ENCODE results near the gene TIMM29.

The TIMM29 gene

GRCh38 chr19:10891405-10892086, 37.1 kb upstream of the TIMM29 start (continued):
- TF ChIP-seq, protein P1, sequence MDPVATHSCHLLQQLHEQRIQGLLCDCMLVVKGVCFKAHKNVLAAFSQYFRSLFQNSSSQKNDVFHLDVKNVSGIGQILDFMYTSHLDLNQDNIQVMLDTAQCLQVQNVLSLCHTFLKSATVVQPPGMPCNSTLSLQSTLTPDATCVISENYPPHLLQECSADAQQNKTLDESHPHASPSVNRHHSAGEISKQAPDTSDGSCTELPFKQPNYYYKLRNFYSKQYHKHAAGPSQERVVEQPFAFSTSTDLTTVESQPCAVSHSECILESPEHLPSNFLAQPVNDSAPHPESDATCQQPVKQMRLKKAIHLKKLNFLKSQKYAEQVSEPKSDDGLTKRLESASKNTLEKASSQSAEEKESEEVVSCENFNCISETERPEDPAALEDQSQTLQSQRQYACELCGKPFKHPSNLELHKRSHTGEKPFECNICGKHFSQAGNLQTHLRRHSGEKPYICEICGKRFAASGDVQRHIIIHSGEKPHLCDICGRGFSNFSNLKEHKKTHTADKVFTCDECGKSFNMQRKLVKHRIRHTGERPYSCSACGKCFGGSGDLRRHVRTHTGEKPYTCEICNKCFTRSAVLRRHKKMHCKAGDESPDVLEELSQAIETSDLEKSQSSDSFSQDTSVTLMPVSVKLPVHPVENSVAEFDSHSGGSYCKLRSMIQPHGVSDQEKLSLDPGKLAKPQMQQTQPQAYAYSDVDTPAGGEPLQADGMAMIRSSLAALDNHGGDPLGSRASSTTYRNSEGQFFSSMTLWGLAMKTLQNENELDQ (tag by site-specific recombination; IDR thresholded peaks at IDR 0.05; ENCODE audit: low read depth), result no peak
- TF ChIP-seq ZBTB8A (tag by site-specific recombination; IDR thresholded peaks at IDR 0.05) (no peak), ZXDB (tag by site-specific recombination; IDR thresholded peaks at IDR 0.05) (no peak), SP2 (tag by site-specific recombination; IDR thresholded peaks at IDR 0.05) (peak; percentile 31), ZFP69B (tag by site-specific recombination; IDR thresholded peaks at IDR 0.05) (no peak), SP7 (tag by site-specific recombination; IDR thresholded peaks at IDR 0.05) (peak; percentile 70), ZNF600 (tag by site-specific recombination; IDR thresholded peaks at IDR 0.05) (peak; percentile 68), KLF10 (tag by site-specific recombination; IDR thresholded peaks at IDR 0.05) (no peak), ZNF555 (tag by site-specific recombination; conservative IDR thresholded peaks at IDR 0.05) (no peak), ZNF133 (tag by site-specific recombination; IDR thresholded peaks at IDR 0.05) (no peak), ZNF449 (tag by site-specific recombination; IDR thresholded peaks at IDR 0.05) (peak; percentile 92), ZNF146 (tag by site-specific recombination; IDR thresholded peaks at IDR 0.05) (no peak)
- TF ChIP-seq, protein P2, sequence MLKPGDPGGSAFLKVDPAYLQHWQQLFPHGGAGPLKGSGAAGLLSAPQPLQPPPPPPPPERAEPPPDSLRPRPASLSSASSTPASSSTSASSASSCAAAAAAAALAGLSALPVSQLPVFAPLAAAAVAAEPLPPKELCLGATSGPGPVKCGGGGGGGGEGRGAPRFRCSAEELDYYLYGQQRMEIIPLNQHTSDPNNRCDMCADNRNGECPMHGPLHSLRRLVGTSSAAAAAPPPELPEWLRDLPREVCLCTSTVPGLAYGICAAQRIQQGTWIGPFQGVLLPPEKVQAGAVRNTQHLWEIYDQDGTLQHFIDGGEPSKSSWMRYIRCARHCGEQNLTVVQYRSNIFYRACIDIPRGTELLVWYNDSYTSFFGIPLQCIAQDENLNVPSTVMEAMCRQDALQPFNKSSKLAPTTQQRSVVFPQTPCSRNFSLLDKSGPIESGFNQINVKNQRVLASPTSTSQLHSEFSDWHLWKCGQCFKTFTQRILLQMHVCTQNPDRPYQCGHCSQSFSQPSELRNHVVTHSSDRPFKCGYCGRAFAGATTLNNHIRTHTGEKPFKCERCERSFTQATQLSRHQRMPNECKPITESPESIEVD (tag by site-specific recombination; IDR thresholded peaks at IDR 0.05), result no peak
- TF ChIP-seq, protein P3, sequence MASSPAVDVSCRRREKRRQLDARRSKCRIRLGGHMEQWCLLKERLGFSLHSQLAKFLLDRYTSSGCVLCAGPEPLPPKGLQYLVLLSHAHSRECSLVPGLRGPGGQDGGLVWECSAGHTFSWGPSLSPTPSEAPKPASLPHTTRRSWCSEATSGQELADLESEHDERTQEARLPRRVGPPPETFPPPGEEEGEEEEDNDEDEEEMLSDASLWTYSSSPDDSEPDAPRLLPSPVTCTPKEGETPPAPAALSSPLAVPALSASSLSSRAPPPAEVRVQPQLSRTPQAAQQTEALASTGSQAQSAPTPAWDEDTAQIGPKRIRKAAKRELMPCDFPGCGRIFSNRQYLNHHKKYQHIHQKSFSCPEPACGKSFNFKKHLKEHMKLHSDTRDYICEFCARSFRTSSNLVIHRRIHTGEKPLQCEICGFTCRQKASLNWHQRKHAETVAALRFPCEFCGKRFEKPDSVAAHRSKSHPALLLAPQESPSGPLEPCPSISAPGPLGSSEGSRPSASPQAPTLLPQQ (tag by site-specific recombination; IDR thresholded peaks at IDR 0.05), result no peak

DNA sequence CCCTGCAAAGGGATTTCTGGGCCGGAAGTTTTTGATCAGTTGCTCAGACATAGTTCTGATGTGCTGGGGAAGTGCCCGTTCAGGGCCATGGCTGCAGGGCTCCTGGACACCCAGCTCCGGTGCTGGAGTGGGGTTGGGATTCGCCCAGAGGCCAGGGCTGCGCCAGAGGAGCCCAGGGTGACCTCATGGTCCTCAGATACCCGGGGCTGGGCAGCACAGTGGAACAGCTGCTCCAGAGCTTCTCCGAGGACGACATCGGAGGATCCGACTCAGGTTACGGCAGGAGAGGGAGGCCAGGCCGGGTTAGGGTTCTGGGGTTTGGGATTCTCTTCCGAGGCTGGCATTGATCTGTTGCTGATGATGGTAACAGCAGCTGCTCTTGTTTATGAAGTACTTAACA, 36.4 kb upstream of the TIMM29 start:
- no peaks in the 10 kb centered on the region for H3K9me3 ChIP-seq (ENCODE audit: control insufficient read depth, insufficient read depth, low read depth, low read length)
- ChIA-PET POLR2A (no interaction called here), CTCF (interaction anchor here (1.0 to 1.5 kb wide), 2 partner anchors 11 to 45 kb away, joined by 3 read pairs; no protein-coding TSS in a partner anchor)
- no peak overlapping the region for H3K4me3 ChIP-seq (ENCODE audit: low read depth, low read length)
- no peak overlapping the region for H3K27ac ChIP-seq (ENCODE audit: extremely low read depth, low read depth, low read length)
- H3K36me3 ChIP-seq (ENCODE audit: control insufficient read depth in 2 of 2, insufficient read depth in 1 of 2, low read length in 2 of 2), result no peaks in the 10 kb centered on the region; a peak in 1 of 3 replicates
- TF ChIP-seq, protein P4, sequence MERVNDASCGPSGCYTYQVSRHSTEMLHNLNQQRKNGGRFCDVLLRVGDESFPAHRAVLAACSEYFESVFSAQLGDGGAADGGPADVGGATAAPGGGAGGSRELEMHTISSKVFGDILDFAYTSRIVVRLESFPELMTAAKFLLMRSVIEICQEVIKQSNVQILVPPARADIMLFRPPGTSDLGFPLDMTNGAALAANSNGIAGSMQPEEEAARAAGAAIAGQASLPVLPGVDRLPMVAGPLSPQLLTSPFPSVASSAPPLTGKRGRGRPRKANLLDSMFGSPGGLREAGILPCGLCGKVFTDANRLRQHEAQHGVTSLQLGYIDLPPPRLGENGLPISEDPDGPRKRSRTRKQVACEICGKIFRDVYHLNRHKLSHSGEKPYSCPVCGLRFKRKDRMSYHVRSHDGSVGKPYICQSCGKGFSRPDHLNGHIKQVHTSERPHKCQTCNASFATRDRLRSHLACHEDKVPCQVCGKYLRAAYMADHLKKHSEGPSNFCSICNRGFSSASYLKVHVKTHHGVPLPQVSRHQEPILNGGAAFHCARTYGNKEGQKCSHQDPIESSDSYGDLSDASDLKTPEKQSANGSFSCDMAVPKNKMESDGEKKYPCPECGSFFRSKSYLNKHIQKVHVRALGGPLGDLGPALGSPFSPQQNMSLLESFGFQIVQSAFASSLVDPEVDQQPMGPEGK (tag by site-specific recombination; IDR thresholded peaks at IDR 0.05), result no peak
- TF ChIP-seq, protein P5, sequence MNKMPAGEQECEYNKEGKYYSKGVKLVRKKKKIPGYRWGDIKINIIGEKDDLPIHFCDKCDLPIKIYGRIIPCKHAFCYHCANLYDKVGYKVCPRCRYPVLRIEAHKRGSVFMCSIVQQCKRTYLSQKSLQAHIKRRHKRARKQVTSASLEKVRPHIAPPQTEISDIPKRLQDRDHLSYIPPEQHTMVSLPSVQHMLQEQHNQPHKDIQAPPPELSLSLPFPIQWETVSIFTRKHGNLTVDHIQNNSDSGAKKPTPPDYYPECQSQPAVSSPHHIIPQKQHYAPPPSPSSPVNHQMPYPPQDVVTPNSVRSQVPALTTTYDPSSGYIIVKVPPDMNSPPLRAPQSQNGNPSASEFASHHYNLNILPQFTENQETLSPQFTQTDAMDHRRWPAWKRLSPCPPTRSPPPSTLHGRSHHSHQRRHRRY (tag by site-specific recombination; IDR thresholded peaks at IDR 0.05), result no peak
- TF ChIP-seq ZNF549 (tag by site-specific recombination; IDR thresholded peaks at IDR 0.05) (no peak), IKZF3 (tag by site-specific recombination; IDR thresholded peaks at IDR 0.05) (peak; percentile 29; the same call in 1 of the 2 replicates), ZNF600 (tag by site-specific recombination; IDR thresholded peaks at IDR 0.05) (peak; percentile 75), ZNF626 (tag by site-specific recombination; IDR thresholded peaks at IDR 0.05) (no peak), ZNF394 (tag by site-specific recombination; IDR thresholded peaks at IDR 0.05; ENCODE audit: borderline replicate concordance) (peak; percentile 43; the same call in 1 of the 2 replicates), KLF8 (tag by site-specific recombination; IDR thresholded peaks at IDR 0.05) (no peak), ZNF302 (tag by site-specific recombination; IDR thresholded peaks at IDR 0.05; ENCODE audit: low read depth) (no peak)
- peaks cover 19% of the 10 kb centered on the region for H3K4me1 ChIP-seq (ENCODE audit: control insufficient read depth, insufficient read depth, low read length)

All from HEK293 (cell line).